GM08714 (cell line): Measurements from ENCODE around the gene APC2.

Experiments used
- H3K4me3 ChIP-seq: fragments of 200-500 bp; sonication (Bioruptor generic); 2 replicates; pipeline ENCODE4 v1.5.1; 2014; ENCODE audit warnings: mild to moderate bottlenecking, low read length, inconsistent platforms
- ZNF274 ChIP-seq: IDR thresholded peaks from 2 replicates; pipeline ENCODE4 v1.6.1; 2012; ENCODE audit warnings: mild to moderate bottlenecking, low read depth, low read length

Gene APC2

GRCh38 chr19:1420590-1420989, 29.3 kb upstream of the APC2 start:
- H3K4me3 ChIP-seq, result no peak overlapping the region
- no peak for TF ChIP-seq ZNF274

GRCh38 chr19:1421218-1421957, 28.5 kb upstream of the APC2 start:
- no peak overlapping the region for H3K4me3 ChIP-seq

GRCh38 chr19:1421958-1422305, 28.0 kb upstream of the APC2 start:
- no peak overlapping the region for H3K4me3 ChIP-seq
- TF ChIP-seq ZNF274, result no peak

More at GRCh38 chr19:1421218-1421957, 28.5 kb upstream of the APC2 start:
- TF ChIP-seq ZNF274, result no peak

- no peak for TF ChIP-seq ZNF274
- no peak overlapping the region for H3K4me3 ChIP-seq
These were observed 27.6 kb upstream of the APC2 start for GRCh38 chr19:1422360-1422759.

- no peak overlapping the region for H3K4me3 ChIP-seq
- TF ChIP-seq ZNF274, result no peak
These were observed 27.0 kb upstream of the APC2 start for GRCh38 chr19:1422943-1423342.

- TF ChIP-seq ZNF274, result no peak
These were observed 26.3 kb upstream of the APC2 start for GRCh38 chr19:1423436-1424191.

GRCh38 chr19:1424192-1424955, 25.5 kb upstream of the APC2 start:
- H3K4me3 ChIP-seq, result no peak overlapping the region
- no peak for TF ChIP-seq ZNF274

More at GRCh38 chr19:1423436-1424191, 26.3 kb upstream of the APC2 start:
- H3K4me3 ChIP-seq, result no peak overlapping the region

GRCh38 chr19:1425102-1425837, 24.7 kb upstream of the APC2 start:
- TF ChIP-seq ZNF274, result no peak
- H3K4me3 ChIP-seq, result no peak overlapping the region

- no peak for TF ChIP-seq ZNF274
- H3K4me3 ChIP-seq, result no peak overlapping the region
These were observed 24.0 kb upstream of the APC2 start for GRCh38 chr19:1425902-1426301.

GRCh38 chr19:1426736-1427135, 23.2 kb upstream of the APC2 start:
- no peak for TF ChIP-seq ZNF274
- no peak overlapping the region for H3K4me3 ChIP-seq

- no peak overlapping the region for H3K4me3 ChIP-seq
- TF ChIP-seq ZNF274, result no peak
These were observed 22.6 kb upstream of the APC2 start for GRCh38 chr19:1427221-1427920.

- H3K4me3 ChIP-seq, result no peak overlapping the region
- no peak for TF ChIP-seq ZNF274
These were observed 21.1 kb upstream of the APC2 start for GRCh38 chr19:1428738-1429391.

- no peak overlapping the region for H3K4me3 ChIP-seq
These were observed 20.2 kb upstream of the APC2 start for GRCh38 chr19:1429750-1430149.

More at GRCh38 chr19:1429750-1430149, 20.2 kb upstream of the APC2 start:
- TF ChIP-seq ZNF274, result no peak
